Esophagus mucosa (tissue), 1 donor: Measurements from ENCODE around the gene PLEKHF1. TPM values are rescaled to one million over a fixed set of nuclear protein-coding genes. Genes with fewer than 3 reads are reported as not detected.
A peak's percentile ranks its signal among the peaks of the same experiment; 100 is the strongest.
"Not testable (repeated sequence)": the region's sequence is repeated elsewhere in the genome, so short reads cannot be mapped to it uniquely, and the experiment has no call there.

ENCODE experiments used
- ATAC-seq: fragments of 200-7000 bp; cut with Tn5 transposase; one replicate; pipeline ENCODE4 v1.9.1; 2020
- total RNA-seq: library from RNA; stranded (reverse); gene quantifications from one replicate; pipeline ENCODE4 v1.2.4, GENCODE V29; 2023
- donor health status: DM: yes; HTN: yes; CAD: no.

Gene PLEKHF1, protein sequence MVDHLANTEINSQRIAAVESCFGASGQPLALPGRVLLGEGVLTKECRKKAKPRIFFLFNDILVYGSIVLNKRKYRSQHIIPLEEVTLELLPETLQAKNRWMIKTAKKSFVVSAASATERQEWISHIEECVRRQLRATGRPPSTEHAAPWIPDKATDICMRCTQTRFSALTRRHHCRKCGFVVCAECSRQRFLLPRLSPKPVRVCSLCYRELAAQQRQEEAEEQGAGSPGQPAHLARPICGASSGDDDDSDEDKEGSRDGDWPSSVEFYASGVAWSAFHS
- total RNA-seq: 4.4 TPM

DNA sequence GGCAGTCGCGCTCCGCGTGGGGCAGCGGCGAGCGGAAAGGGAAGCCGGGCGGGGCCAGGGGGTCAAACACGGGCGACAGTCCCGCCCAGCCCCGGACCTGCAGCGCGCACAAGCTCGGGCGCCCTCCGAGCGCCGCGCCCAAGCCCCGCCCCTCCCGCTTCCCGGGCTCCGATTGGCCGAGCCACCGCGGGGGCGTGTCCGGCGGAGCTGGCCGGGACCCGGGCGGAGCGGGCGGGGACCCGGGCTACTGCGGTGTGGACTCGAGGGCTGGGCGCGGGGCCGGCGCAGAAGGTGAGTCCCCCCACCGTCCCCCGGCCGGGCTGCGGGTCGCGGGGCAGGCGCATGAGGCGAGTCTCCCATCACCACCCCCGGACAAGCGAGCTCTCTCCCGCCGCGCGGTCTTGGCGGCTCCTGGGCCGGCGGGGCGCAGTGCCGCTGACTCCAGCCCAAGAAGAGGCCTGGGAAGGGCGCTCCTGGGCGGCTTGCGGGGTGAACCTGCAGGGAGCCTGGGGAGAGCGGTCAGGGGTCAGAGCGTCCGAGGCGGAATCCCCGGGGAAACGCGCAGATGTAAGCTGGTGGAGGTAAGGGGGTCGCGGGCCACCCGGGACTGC is at the start of gene PLEKHF1:
Gene PLEKHF1 (plus strand): TSS at position 247 of the 611 bp plus-strand sequence. CDS start 8,379 bp downstream, outside the sequence.
- ATAC-seq: peak; percentile 92

DNA sequence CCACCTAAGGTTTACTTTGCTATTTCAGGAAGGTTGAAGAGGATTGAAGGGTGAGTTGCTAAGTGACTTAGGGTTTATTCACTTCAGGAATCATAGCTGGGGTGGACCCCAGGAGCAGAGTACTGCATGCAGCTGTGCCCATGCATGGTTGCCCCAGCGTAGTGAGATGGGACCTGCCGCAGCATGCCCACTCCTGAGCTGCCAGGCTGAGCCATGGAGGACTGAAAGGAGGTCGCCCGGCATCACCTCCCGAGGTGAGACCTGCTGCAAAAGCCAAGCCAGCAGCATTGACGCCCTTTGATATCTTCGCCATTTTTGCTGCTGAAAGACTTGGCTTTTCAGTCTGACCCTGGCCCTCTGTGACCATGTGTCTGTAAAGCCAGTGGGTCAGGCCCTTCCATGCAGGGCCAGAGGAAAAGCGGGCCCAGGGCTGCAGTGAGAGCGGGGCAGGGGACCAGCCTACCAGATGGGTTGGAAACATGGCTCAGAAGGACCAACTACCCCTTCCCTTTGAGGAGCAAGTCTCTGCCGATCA is 49.3 kb upstream of the PLEKHF1 start:
- no peak for ATAC-seq

GRCh38 chr19:29616541-29616940 is 48.7 kb upstream of the PLEKHF1 start:
- no peak for ATAC-seq

DNA sequence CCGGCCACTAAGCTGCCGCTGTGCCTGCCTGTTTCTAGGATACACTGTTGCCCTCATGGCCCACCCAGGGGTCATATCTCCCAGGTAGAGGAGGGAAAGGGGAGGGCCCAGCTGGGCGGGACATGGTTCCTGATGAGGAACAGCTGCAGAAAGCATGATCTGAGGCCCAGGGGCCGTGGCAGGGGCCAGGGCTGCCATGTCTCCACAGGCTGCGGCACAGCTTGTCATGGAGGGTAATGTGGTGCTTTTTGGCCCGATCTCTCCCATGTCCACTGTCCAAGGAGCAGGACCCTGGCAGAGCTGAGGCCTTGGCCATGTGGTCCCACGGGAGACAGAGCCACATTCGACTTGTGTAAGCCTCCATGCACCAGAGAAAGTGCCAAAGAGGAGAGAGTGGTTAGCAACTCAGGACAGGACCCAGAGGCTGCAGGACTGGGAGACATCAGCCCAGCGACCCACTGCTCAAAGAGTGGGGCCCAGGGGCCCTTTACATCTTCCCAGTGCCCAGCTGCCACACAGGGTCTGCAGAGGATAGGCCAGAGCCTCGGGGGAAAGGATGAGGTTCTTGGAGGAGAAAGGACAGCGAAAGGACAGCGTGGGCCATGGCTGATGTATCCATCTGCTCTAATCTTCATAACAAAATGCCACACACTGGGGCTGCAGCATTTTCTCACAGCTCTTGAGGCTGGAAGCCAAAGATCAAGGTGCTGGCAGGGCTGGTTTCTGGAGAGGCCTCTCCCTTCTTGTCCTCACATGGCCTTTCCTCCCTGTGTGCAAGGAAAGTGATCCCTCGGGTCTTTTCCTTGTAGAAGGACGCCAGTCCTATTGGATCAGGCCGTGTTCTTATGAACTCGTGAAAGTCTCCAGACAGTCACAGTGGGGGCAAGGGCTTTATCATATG is 47.6 kb upstream of the PLEKHF1 start:
- ATAC-seq: no peak

DNA sequence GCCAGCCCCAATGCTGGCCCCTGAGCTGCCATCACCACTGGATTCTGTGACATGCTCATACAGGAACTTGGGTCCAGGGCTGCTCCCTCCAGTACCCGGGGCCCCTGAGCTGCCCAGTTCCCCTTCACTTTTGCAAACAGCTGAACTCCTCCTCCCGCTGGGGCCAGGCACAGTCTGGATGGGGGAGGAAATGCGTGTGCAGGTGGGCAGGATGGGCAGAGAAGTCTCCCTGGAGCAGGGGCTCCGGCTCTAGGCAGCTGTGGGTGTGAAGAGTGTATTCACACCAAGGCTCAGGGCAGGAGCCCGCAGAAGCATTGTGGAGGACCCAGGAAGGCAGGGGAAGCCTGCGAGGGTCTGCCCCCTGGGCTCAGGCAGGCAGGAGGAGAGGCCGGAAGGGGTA is 46.8 kb upstream of the PLEKHF1 start:
- ATAC-seq: no peak

DNA sequence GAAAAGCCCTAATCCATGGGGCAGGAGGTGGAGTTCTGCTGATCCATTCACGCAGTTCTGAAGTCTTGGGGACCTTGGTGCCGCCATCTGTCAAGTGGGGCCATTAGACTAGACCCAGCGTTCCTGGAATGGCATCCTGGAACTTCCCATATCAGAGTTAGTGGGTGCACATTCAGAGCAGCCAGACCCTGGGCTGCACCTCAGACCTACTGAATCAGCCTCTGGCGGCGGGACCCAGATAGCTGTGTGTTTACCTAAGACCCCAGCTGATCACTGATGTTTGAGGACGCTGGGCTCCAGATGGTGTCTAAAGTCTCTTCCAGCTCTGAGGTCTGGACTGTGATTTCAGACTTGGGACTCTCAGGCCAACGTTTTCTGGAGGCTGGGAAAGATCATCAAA is 46.4 kb upstream of the PLEKHF1 start:
- no peak for ATAC-seq

DNA sequence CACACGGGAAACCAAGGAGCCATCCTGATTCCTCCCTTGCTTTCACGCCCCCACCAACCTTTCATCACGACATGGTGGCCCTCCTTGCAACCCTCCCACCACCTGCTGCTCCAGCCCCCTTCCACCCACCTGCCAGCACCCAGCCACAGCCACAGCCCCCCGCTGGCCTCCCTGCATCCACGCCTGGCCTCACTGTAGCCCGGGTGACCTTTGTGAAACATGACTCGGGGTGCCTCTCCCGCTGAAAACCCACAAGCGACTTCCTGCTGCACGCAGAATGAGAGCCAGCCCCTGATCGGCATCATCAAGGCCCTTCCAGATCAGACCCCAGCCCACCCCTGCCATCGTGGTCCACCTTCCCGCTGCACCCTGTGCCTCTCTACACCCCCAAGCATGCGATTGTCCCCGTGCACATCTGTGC is 44.3 kb upstream of the PLEKHF1 start:
- ATAC-seq: no peak

- no peak for ATAC-seq
These were observed 42.8 kb upstream of the PLEKHF1 start for GRCh38 chr19:29622166-29623070.

DNA sequence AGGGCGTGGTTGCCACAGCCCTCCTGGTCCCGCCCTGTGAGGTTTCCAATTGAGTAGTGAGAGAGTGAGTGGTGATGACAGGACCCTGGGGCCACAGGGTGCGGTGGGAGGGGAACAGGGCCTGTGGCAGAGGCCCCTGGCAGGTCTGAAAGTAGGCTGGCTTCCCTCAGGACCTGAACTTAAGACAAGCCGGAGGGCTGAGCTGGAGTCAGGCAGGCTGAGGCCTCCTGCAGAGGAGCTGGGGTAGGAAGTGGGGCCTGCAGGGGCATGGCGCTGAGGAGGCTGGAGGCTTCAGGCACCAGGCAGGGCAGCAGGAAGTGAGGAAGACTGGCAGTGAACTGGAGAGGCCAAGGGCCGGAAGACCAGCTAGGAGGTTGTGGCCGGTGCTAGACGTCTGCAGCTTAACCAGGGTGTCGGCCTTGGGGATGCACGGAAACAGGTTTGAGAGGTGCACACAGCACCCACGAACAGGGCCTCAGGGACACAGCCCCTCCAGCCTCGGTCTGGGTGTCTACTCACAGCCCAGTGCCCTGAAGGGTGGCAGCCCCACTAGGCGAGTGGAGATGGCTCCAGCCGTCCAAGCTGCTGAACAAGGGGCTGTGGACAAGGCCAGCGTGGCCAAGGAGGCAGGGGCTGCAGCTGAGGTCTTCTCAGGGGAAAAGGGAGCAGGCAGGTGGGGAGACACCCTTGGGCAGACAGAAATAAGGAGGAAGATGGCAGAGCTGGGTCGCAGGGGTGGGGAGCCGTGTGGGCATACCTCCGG is 41.4 kb upstream of the PLEKHF1 start:
- ATAC-seq: no peak

DNA sequence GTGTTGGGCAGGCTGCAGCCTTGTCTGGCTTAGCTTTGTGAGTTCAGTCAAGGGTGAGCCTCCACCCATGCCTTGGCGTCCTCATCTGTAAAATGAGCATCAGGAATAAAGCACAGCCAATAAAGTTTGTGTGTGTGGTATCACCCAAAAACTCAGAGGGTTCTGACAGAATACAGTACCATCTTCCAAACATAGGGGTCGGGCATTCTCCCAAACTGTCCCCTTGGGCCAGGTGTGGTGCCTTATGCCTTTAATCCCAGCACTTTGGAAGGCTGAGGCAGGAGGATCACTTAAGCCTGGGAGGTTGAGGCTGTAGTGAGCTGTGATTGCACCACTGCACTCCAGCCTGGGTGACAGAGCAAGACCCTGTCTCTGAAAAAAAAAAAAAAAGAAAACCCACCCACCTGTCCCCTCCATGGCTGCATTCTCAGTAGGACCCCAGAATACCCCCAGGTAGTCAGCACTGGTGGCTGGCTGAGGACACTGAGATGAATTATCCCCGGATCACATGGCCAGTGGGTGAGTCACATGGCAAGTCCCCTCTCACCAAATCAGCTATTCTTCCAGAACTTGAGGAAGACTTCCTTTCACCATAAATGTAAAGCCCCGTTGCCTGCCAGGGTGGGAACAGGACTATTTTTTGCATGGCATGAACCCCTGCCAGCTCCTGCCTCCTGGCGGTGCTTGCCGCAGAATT is 40.6 kb upstream of the PLEKHF1 start:
- no peak for ATAC-seq

GRCh38 chr19:29625186-29625651 is 40.0 kb upstream of the PLEKHF1 start:
- no peak for ATAC-seq

GRCh38 chr19:29626386-29626785 is 38.9 kb upstream of the PLEKHF1 start:
- ATAC-seq: no peak

DNA sequence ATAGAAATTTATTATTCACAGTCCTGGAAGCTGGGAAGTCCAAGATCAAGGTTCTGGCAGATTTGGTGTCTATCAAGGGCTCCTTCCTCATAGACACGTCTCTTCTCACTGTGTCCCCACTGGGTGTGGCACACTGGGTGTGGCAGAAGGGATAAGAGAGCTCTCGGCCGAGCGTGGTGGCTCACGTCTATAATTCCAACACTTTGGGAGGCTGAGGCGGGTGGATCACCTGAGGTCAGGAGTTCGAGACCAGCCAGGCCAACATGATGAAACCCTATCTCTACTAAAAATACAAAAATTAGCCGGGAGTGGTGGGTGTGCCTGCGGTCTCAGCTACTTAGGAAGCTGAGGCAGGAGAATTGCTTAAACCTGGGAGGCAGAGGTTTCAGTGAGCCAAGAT is 38.4 kb upstream of the PLEKHF1 start:
- not testable (repeated sequence) for ATAC-seq

DNA sequence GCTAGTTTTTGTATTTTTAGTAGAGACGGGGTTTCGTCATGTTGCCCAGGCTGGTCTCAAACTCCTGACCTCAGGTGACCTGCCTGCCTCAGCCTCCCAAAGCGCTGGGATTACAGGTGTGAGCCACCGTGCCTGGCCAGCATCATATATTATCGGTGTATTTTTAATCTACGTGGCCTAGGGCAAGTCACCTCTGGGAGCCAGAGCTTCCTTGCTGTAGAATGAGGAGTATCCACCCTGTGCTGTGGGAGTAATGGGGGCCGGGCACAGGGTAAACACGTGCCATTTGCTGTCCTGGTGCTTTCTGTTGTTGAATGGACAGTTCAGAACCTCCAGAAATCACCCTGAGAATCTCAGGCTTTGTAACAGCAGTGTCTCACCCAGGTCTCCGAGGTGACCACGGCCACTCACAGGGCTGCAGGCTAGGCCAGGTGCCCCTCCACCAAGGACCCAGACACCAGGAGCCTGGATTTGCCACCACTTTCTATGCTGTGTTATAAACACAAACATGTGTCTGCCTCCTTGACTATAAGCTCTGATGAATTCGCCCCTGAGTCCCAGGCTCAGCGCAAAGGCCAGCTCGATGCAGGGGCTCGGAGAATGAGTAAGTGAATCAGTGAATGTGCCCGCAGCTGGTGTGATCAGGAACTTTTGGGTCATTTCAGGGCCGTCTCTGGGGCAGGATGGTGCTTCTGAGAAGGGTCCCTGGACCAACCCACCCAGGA is 36.4 kb upstream of the PLEKHF1 start:
- no peak for ATAC-seq

- peak; percentile 57 for ATAC-seq
These were observed 35.3 kb upstream of the PLEKHF1 start for GRCh38 chr19:29629836-29630534.

DNA sequence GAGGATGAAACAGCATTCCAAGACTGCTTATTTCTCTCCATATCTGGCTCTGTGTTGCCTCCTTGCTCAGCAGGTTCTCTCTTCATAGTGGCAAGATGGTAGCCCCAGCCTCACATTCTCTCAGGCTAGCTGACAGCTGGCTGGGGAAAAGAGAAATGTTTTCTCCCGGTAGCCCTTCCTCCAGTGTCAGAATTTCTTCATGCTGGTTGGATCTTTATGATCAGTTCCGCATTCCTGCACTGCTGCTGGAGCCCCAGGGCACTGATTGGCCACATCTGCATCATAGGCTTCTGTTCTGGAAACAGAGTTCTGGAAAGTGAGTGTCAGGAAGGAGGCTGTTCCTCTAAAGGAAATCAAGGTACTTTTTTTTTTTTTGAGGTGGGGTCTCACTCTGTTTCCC is 34.6 kb upstream of the PLEKHF1 start:
- ATAC-seq: no peak

GRCh38 chr19:29631450-29631849 is 33.8 kb upstream of the PLEKHF1 start:
- ATAC-seq: no peak

DNA sequence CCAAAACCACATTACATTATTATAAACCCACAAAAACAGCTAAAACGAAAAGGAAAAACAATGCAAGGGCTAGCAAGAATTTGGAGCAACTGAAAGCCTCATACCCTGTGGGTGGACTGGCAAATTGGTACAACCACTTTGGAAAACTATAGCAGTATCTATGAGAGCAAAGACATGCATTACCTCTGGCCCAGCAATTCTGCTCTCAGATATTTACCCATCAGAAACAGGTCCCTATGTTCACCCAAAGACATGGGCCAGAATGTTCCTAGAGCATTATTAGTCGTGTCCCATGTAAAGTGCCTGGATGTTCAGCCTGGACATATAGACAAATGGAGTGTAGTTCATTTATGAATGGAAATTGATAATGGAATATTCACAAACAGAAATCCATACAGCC is 31.3 kb upstream of the PLEKHF1 start:
- ATAC-seq: no peak
